ENCODE measurements around the gene SCD.
"Not testable (repeated sequence)": the region's sequence is repeated elsewhere in the genome, so short reads cannot be mapped to it uniquely, and the experiment has no call there.

Gene SCD

GRCh38 chr10:100362570-100363496 is 15.8 kb downstream of the SCD start:
- peak; percentile 48 for DNase-seq (ENCODE audit: low spot score)

GRCh38 chr10:100364175-100364574 is 17.1 kb downstream of the SCD start:
- DNase-seq (ENCODE audit: low spot score): no peak

GRCh38 chr10:100364735-100365391 is 17.8 kb downstream of the SCD start:
- DNase-seq (ENCODE audit: low spot score): peak; percentile 94

GRCh38 chr10:100368721-100369120 is 21.7 kb downstream of the SCD start:
- no peak for DNase-seq (ENCODE audit: low spot score)

- DNase-seq (ENCODE audit: low spot score): peak; percentile 77
Measured at GRCh38 chr10:100370714-100371481, 23.9 kb downstream of the SCD start.

- no peak for DNase-seq (ENCODE audit: low spot score)
Measured at GRCh38 chr10:100371482-100372027, 24.5 kb downstream of the SCD start.

- no peak for DNase-seq (ENCODE audit: low spot score)
Measured at GRCh38 chr10:100372415-100373297, 25.6 kb downstream of the SCD start.

- peak; percentile 100 for DNase-seq (ENCODE audit: low spot score)
Measured at GRCh38 chr10:100373298-100374199, 26.5 kb downstream of the SCD start.

- DNase-seq (ENCODE audit: low spot score): no peak
Measured at GRCh38 chr10:100374200-100374655, 27.2 kb downstream of the SCD start.

GRCh38 chr10:100374677-100375353 is 27.8 kb downstream of the SCD start:
- DNase-seq (ENCODE audit: low spot score): not testable (repeated sequence)

GRCh38 chr10:100376656-100377055 is 29.6 kb downstream of the SCD start:
- DNase-seq (ENCODE audit: low spot score): not testable (repeated sequence)

GRCh38 chr10:100377830-100378229 is 30.8 kb downstream of the SCD start:
- DNase-seq (ENCODE audit: low spot score): no peak

- DNase-seq (ENCODE audit: low spot score): no peak
Measured at GRCh38 chr10:100380400-100380799, 33.4 kb downstream of the SCD start.

GRCh38 chr10:100382553-100382952 is 35.5 kb downstream of the SCD start:
- no peak for DNase-seq (ENCODE audit: low spot score)

GRCh38 chr10:100383251-100383650 is 36.2 kb downstream of the SCD start:
- DNase-seq (ENCODE audit: low spot score): no peak

GRCh38 chr10:100391163-100392002 is 44.4 kb downstream of the SCD start:
- no peak for DNase-seq (ENCODE audit: low spot score)

GRCh38 chr10:100392686-100393003 is 45.6 kb downstream of the SCD start:
- DNase-seq (ENCODE audit: low spot score): no peak

- no peak for DNase-seq (ENCODE audit: low spot score)
Measured at GRCh38 chr10:100395626-100396025, 48.6 kb downstream of the SCD start.

GRCh38 chr10:100396605-100397004 is 49.6 kb downstream of the SCD start:
- DNase-seq (ENCODE audit: low spot score): no peak
